Tibial nerve (tissue), 3 donors: Measurements from ENCODE around the gene ADAD2.

Experiments used
- CTCF ChIP-seq, 5 experiments: fragments of 200-600 bp in 3 of 5; fragments of 450-650 bp in 2 of 5; sonication (generic) in 3 of 5; IDR thresholded peaks; one replicate each; pipeline ENCODE4 v1.5.1; 2016 to 2019; ENCODE audit warnings: antibody characterized with exemption in 5 of 5, mild to moderate bottlenecking in 3 of 5, moderate library complexity in 2 of 5
- POLR2A ChIP-seq, 2 donors: fragments of 450-650 bp; IDR thresholded peaks; one replicate each; pipeline ENCODE4 v1.6.1; 2017; ENCODE audit warnings: antibody characterized with exemption in 2 of 2, mild to moderate bottlenecking in 2 of 2, moderate library complexity in 2 of 2

DNA sequence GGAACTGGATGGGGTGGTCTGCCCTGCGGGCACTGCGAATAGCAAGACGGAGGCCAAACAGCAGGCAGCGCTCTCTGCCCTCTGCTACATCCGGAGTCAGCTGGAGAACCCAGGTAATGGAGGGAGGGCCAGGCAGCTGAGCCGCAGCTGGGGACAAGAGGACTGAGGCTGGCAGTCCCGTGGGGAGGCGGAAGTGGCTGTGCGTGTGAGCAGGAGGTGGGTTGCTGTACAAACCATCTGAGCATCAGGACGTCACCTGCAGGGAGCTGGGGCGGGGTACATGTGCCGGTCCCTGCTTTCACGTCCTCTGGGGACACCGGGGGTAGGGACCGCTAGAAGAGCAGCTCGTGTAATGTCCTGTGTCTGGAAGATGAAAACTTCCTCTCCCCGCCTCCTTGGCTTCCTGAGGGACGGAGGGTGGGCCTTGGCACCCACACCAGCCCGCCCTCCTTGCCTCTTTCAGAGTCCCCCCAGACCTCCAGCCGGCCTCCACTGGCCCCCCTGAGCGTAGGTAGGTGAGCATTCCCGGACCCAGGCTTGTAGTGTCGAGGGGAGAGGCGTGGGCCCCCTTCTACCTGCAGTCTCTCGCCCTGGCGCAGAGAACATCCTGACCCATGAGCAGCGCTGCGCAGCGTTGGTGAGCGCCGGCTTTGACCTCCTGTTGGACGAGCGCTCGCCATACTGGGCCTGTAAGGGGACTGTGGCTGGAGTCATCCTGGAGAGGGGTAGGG, 3.7 kb downstream of the ADAD2 start:
- no peak for TF ChIP-seq CTCF (IDR thresholded peaks at IDR 0.05)
- TF ChIP-seq POLR2A (IDR thresholded peaks at IDR 0.05), result no peak
